ENCODE measurements around the gene HOXA1.

Gene HOXA1

DNA sequence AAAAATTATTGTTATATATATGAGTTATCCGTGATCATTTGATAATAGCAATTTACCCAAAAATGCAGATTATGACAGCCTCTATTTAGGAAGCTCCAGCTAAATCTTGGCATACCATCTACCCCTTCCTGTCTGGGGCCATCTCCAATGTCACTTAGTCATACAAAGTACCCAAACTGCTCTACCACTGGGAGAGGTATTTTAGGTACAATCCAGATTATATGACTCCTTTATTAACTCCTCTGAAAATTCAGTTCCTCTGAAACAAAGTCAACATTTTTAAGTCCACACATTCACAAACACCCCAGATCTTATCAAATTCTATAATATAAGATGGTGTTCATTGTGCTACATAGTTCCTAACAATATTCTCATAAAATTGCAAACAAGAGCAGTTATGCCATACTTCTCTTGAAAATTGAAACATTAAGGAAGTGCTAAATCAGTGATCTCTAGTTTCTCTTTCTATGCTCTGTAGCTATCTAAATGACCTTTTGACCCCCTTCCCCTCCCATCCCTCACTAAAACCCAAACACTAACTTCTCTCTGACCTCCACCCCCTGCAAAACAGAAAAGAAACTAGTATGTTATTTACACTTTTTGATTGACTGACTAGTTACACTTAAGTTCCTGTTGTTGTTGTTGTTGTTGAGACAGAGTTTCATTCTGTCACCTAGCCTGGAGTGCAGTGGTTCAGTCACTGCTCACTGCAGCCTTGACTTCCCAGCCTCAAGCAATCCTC, 16.4 kb downstream of the HOXA1 start:
- no peak for DNase-seq
- no peaks in the 10 kb centered on the region for H3K27me3 ChIP-seq (replicated peaks)
- H3K27ac ChIP-seq = no peak overlapping the region
- no peaks in the 10 kb centered on the region for H3K36me3 ChIP-seq (replicated peaks)
- in situ Hi-C loops (cut with HindIII; ENCODE audit: low pct_ligation_motif_present, low sequenced_read_pairs) = no loop called here
- no peak overlapping the region for H3K4me3 ChIP-seq (ENCODE audit: low read depth, low read length)
- TF ChIP-seq, protein P1, sequence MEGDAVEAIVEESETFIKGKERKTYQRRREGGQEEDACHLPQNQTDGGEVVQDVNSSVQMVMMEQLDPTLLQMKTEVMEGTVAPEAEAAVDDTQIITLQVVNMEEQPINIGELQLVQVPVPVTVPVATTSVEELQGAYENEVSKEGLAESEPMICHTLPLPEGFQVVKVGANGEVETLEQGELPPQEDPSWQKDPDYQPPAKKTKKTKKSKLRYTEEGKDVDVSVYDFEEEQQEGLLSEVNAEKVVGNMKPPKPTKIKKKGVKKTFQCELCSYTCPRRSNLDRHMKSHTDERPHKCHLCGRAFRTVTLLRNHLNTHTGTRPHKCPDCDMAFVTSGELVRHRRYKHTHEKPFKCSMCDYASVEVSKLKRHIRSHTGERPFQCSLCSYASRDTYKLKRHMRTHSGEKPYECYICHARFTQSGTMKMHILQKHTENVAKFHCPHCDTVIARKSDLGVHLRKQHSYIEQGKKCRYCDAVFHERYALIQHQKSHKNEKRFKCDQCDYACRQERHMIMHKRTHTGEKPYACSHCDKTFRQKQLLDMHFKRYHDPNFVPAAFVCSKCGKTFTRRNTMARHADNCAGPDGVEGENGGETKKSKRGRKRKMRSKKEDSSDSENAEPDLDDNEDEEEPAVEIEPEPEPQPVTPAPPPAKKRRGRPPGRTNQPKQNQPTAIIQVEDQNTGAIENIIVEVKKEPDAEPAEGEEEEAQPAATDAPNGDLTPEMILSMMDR (IDR thresholded peaks at IDR 0.05; ENCODE audit: low read depth, low read length, missing control alignments) = no peak

- no peaks in the 10 kb centered on the region for H3K27me3 ChIP-seq (replicated peaks)
- in situ Hi-C loops (cut with HindIII; ENCODE audit: low pct_ligation_motif_present, low sequenced_read_pairs) = no loop called here
- H3K27ac ChIP-seq = no peak overlapping the region
- TF ChIP-seq, protein P1 (IDR thresholded peaks at IDR 0.05; ENCODE audit: low read depth, low read length, missing control alignments) = no peak
- DNase-seq = no peak
- H3K36me3 ChIP-seq (replicated peaks) = no peaks in the 10 kb centered on the region
- no peak overlapping the region for H3K4me3 ChIP-seq (ENCODE audit: low read depth, low read length)
Observed at GRCh38 chr7:27078616-27079233, 17.1 kb downstream of the HOXA1 start.

DNA sequence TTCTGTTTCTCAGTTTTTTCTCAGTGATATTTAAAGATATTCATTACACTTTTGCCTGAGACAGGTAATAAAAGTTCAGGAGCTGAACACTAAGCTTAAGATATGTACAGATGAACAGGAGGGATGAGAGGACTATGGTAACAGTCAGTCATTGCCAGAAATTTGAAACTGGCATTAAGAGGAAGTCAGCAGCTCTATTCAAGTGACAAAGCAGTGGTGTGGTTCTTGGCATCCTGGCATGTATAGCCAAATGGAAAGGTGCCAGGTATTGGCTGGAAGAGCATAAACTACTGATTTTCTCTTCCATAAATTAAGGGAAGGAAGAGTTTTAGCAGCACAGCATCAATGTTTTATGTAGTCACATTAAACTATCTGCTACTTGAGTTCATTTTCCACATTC, 22.7 kb downstream of the HOXA1 start:
- DNase-seq = no peak
- H3K36me3 ChIP-seq (replicated peaks) = no peaks in the 10 kb centered on the region
- in situ Hi-C loops (cut with HindIII; ENCODE audit: low pct_ligation_motif_present, low sequenced_read_pairs) = no loop called here

GRCh38 chr7:27071622-27072390, 24.0 kb downstream of the HOXA1 start:
- no peak overlapping the region for H3K4me3 ChIP-seq (ENCODE audit: low read depth, low read length)
- TF ChIP-seq, protein P1 (IDR thresholded peaks at IDR 0.05; ENCODE audit: low read depth, low read length, missing control alignments) = no peak
- H3K27ac ChIP-seq = no peak overlapping the region
- H3K36me3 ChIP-seq (replicated peaks) = no peaks in the 10 kb centered on the region
- in situ Hi-C loops (cut with HindIII; ENCODE audit: low pct_ligation_motif_present, low sequenced_read_pairs) = no loop called here
- no peaks in the 10 kb centered on the region for H3K27me3 ChIP-seq (replicated peaks)
- no peak for DNase-seq

More for the DNA sequence above, 22.7 kb downstream of the HOXA1 start:
- Histone ChIP-seq H3K27me3 (replicated peaks) (no peaks in the 10 kb centered on the region), H3K27ac (no peak overlapping the region), H3K4me3 (ENCODE audit: low read depth, low read length) (no peak overlapping the region)
- TF ChIP-seq, protein P1 (IDR thresholded peaks at IDR 0.05; ENCODE audit: low read depth, low read length, missing control alignments) = no peak

DNA sequence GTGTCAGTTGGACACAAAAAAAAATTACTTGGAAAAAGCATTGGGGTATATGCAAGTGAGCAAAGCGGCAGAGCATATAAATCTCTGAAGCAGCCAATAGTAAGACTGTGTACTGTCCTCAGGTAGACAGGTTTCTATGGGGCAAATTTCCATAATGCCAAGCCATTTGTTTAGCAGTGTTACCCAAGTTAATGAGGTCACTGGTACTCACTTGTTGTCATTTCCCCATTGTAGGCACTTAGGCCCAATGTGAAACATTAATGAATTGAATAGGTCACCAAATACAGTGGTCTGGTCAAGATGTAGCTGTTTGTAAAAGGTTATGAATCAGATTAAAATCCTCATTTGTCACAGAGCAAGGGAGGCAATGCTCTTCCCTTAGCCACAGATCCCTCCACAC, 27.5 kb downstream of the HOXA1 start:
- in situ Hi-C loops (cut with HindIII; ENCODE audit: low pct_ligation_motif_present, low sequenced_read_pairs) = no loop called here

More for the DNA sequence above, 27.5 kb downstream of the HOXA1 start:
- Histone ChIP-seq H3K36me3 (replicated peaks) (no peaks in the 10 kb centered on the region), H3K4me3 (ENCODE audit: low read depth, low read length) (no peak overlapping the region), H3K27ac (no peak overlapping the region), H3K27me3 (replicated peaks) (no peaks in the 10 kb centered on the region)
- DNase-seq = no peak
- TF ChIP-seq, protein P1 (IDR thresholded peaks at IDR 0.05; ENCODE audit: low read depth, low read length, missing control alignments) = no peak
